ENCODE results near the gene ATP2A1.

DNA sequence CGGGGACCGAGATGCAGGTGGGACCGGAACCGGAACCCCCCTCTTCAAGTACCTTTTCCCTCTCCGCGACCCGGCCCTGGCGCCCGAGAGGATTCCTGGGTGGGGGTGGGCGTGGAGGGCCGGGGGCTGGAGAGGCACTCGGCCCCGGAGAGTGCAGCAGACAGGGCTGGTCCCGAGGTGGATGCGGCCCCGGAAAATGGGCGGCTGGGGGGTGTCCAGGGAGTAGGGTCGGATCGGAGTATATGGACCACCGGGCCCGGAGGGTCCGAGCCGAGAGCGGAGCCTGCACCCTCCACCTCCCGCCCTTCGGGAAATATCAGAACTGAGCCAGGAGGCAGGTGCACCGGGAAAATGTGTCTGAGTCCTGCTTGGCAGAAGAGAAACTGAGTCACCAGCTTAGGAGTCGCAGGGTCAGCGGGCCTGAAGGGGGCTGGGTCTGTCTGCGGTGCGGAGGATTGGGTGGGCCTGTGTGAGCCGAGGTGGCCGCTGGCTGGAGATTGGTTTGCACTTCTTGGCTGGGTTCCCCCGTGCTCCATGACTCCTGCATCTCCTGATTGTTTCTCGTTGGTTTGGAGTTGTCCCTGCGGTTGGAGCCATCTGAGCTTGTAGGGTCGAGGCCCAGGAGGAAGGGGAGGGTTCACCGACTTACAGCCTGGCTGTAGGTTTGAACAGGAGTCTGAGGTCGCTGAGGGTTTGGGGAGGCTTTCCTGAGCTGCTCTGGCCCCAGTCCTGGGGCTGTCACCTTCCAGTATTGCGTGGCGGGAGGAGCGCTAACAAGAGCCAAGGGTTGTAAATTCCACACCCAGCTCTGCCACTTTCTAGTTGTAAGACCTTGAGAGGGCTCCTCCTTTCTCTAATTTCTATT is 14.1 kb upstream of the ATP2A1 start:
- TF ChIP-seq EZH2phosphoT487 (IDR thresholded peaks at IDR 0.05; ENCODE audit: insufficient read depth, low read depth) (no peak), EZH2 (IDR thresholded peaks at IDR 0.05; ENCODE audit: insufficient read depth, poor library complexity, severe bottlenecking) (no peak)

Measured in GM23248 (cell line).